ENCODE results near the gene TADA3. TPM values are rescaled to one million over a fixed set of nuclear protein-coding genes. Genes with fewer than 3 reads are reported as not detected.

The TADA3 gene
- total RNA-seq, 3 donors from 2014 or later = 39.3 to 42.0 (median 40.2) TPM

DNA sequence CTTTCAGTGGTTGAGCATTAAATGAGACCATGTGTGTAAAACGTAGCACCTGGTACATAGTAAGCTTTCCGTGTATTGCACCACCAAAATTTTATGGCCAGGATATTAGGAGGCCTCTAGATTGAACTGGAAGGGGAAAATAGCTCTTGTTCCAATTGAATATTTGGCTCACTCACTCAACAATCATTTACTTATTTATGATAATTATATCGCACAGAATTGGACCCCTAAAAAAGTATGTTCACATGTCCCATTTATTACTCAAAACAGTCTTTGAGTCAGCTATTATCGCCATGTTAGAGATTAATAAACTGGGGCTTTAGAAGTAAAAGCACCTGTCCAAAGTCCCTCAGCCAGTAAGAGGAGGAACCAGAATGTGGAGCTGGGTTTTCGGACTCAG lies 12.7 kb upstream of the TADA3 start:
- Mint-ChIP-seq H3K4me3 (no peak overlapping the region), H3K9me3 (no peaks in the 10 kb centered on the region), H3K4me1 (ENCODE audit: low read depth) (peaks cover 30% of the 10 kb centered on the region), H3K36me3 (ENCODE audit: insufficient read depth) (peaks cover 36% of the 10 kb centered on the region), H3K27me3 (ENCODE audit: low read depth) (no peaks in the 10 kb centered on the region)
- ATAC-seq (no peak), DNase-seq (no peak)

DNA sequence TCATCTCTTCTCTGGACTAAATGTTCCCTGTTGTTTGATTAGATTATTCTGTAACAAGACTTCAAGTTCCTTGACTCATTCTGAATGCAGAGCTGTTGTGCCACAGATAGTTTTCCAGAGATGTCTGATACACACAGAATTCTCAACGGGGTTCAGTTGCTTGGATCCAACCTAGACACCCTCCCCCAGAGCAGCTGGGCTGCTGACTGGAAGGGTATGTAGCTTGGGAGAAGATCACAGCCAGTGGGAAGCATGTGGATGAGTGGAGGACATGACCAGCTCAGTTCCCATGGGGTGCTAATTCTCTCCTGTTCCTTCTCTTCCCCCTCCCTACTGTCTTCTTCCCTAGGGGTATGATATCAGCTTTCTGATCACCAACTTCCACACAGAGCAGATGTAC lies 11.2 kb upstream of the TADA3 start:
- ATAC-seq (no peak), DNase-seq (no peak)
- no peaks in the 10 kb centered on the region for H3K9me3 Mint-ChIP-seq
- H3K4me3 Mint-ChIP-seq = no peak overlapping the region
- H3K4me1 Mint-ChIP-seq (ENCODE audit: low read depth) = peaks cover 18% of the 10 kb centered on the region
- H3K27me3 Mint-ChIP-seq (ENCODE audit: low read depth) = no peaks in the 10 kb centered on the region
- peaks cover 39% of the 10 kb centered on the region for H3K36me3 Mint-ChIP-seq (ENCODE audit: insufficient read depth)

DNA sequence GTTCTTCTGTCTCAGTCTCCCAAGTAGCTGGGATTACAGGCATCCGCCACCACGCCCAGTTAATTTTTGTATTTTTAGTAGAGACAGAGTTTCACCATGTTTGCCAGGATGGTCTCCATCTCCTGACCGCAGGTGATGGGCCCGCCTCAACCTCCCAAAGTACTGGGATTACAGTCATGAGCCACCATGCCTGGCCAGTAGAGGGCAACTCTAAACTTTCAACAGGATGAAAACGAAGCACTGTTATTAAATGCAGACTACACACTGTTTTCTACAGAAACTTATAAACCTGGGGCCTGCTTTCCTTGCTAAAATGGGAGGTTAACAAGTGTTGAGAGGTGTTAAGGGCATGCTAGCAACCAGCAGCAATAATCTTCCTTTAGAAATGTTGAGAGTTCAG lies 8.3 kb upstream of the TADA3 start:
- Mint-ChIP-seq H3K36me3 (ENCODE audit: insufficient read depth) (peaks cover 40% of the 10 kb centered on the region), H3K4me1 (ENCODE audit: low read depth) (peaks cover 25% of the 10 kb centered on the region)
- no peak for ATAC-seq

DNA sequence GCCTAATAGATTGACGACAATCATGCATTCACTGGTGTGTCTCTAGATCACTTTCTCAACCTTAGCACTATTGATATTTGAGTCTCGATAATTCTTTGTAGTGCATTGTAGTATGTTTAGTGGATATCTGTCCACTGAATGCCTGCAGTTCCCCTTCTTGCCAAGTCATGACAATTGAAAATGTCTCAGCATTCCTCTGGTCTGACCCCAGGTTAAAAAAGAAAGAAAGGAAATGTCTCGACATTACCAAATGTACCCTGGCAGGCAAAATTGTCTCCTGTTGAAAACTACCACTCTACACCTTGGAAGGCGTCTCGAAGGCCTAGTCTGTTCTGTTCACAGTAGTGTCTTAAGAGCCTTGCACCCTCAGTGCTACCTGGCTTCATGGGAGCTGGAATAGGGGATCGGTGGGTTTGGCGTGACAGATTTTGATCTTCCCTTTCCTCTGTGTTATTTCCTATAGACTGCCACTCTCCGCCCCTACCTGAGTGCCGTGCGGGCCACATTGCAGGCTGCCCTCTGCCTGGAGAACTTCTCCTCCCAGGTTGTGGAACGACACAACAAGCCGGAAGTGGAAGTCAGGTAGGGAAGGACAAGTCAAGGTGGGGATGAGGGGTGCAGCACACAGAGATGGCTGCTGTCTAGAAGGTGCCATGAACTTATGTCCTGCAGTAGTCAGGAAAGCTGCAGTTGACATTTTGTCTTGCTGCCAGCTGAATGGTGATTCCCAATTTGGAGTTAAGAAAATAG lies 5.1 kb upstream of the TADA3 start:
- Mint-ChIP-seq H3K36me3 (ENCODE audit: insufficient read depth) (peaks cover 34% of the 10 kb centered on the region), H3K4me3 (no peak overlapping the region), H3K4me1 (ENCODE audit: low read depth) (peaks cover 37% of the 10 kb centered on the region), H3K9me3 (no peaks in the 10 kb centered on the region), H3K27me3 (ENCODE audit: low read depth) (no peaks in the 10 kb centered on the region)
- DNase-seq (no peak), ATAC-seq (no peak)

More for the DNA sequence above, 8.3 kb upstream of the TADA3 start:
- H3K4me3 Mint-ChIP-seq = no peak overlapping the region
- no peaks in the 10 kb centered on the region for H3K9me3 Mint-ChIP-seq
- H3K27me3 Mint-ChIP-seq (ENCODE audit: low read depth) = no peaks in the 10 kb centered on the region
- DNase-seq = no peak

- no peak for DNase-seq
- H3K4me1 Mint-ChIP-seq (ENCODE audit: low read depth) = peaks cover 55% of the 10 kb centered on the region
- no peaks in the 10 kb centered on the region for H3K9me3 Mint-ChIP-seq
- peaks cover 32% of the 10 kb centered on the region for H3K36me3 Mint-ChIP-seq (ENCODE audit: insufficient read depth)
- ATAC-seq = no peak
- H3K4me3 Mint-ChIP-seq = peak overlapping the region; percentile 74
- H3K27me3 Mint-ChIP-seq (ENCODE audit: low read depth) = no peaks in the 10 kb centered on the region
Measured at GRCh38 chr3:9795207-9795606, 2.9 kb upstream of the TADA3 start.

- H3K4me3 Mint-ChIP-seq = peak overlapping the region; percentile 97
- peaks cover 33% of the 10 kb centered on the region for H3K36me3 Mint-ChIP-seq (ENCODE audit: insufficient read depth)
- DNase-seq (no peak), ATAC-seq (no peak)
- H3K27me3 Mint-ChIP-seq (ENCODE audit: low read depth) = no peaks in the 10 kb centered on the region
- H3K4me1 Mint-ChIP-seq (ENCODE audit: low read depth) = peaks cover 63% of the 10 kb centered on the region
- no peaks in the 10 kb centered on the region for H3K9me3 Mint-ChIP-seq
Measured at GRCh38 chr3:9794400-9794799, 2.1 kb upstream of the TADA3 start.

DNA sequence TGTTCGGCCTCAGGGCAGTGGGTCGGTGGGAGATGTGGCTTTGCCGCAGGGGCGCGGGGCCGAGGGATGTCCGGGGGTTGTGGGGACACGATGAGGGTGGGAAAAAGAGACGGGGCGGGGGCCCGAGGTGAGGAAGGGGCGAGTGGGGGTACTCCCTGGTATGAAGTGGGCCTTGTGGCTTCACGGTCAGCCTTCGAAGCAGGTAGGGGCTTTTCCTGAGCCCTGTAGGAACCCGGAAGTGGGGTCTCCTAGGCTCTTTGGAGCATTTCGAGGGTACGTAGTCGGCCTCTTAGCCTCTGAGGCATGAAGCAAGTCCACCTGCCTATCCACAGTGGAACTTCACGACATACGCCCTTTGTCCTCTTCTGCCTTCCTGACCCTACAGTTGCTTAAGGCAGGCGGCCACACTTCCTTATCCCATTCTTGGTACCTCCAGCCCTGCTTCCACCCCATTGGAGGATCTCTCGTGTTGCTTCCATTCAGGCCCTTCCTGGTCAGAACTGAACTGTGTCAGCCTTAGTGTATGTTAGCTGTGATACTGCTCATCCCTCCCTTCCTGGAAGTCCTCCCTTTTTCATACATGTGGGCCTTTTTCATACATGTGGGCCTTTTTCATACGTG lies 998 bp upstream of the TADA3 start:
- H3K4me3 Mint-ChIP-seq = peak overlapping the region; percentile 97
- no peaks in the 10 kb centered on the region for H3K9me3 Mint-ChIP-seq
- H3K36me3 Mint-ChIP-seq (ENCODE audit: insufficient read depth) = peaks cover 37% of the 10 kb centered on the region
- peaks cover 67% of the 10 kb centered on the region for H3K4me1 Mint-ChIP-seq (ENCODE audit: low read depth)
- ATAC-seq (peak; percentile 16 to 25), DNase-seq (no peak)
- no peaks in the 10 kb centered on the region for H3K27me3 Mint-ChIP-seq (ENCODE audit: low read depth)

- Mint-ChIP-seq H3K36me3 (ENCODE audit: insufficient read depth) (peaks cover 37% of the 10 kb centered on the region), H3K4me3 (peak overlapping the region; percentile 97), H3K4me1 (ENCODE audit: low read depth) (peaks cover 69% of the 10 kb centered on the region), H3K9me3 (no peaks in the 10 kb centered on the region), H3K27me3 (ENCODE audit: low read depth) (no peaks in the 10 kb centered on the region)
- DNase-seq (no peak), ATAC-seq (no peak)
Measured at GRCh38 chr3:9791790-9792404, 376 bp downstream of the TADA3 start.

DNA sequence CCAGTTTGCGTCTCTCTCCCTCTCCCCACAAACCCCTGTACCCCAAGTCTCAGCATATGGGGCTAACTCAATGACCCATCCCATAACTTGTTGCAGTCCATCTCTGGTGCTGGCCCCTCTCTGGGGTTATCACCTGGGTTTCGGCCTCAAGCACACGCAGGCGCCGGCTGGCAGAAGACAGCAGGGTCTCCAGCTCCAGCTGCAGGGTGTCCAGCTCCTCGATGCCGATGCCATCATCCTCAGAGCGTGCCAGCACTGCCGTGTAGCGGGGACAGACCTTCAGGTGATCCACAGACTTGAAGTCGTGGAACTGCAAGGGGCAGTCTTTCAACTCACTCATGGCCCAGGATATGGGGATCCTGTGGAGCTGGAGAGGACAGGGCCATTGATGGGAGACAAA lies 1.1 kb downstream of the TADA3 start:
- no peak for DNase-seq

GRCh38 chr3:9787714-9788113 lies 4.6 kb downstream of the TADA3 start:
- Mint-ChIP-seq H3K9me3 (no peaks in the 10 kb centered on the region), H3K27me3 (ENCODE audit: low read depth) (no peaks in the 10 kb centered on the region), H3K4me3 (peak overlapping the region; percentile 12), H3K36me3 (ENCODE audit: insufficient read depth) (peaks cover 48% of the 10 kb centered on the region), H3K4me1 (ENCODE audit: low read depth) (peaks cover 47% of the 10 kb centered on the region)
- DNase-seq = no peak
- peak; percentile 60 to 69 for ATAC-seq

More for the DNA sequence above, 1.1 kb downstream of the TADA3 start:
- peak overlapping the region; percentile 97 for H3K4me3 Mint-ChIP-seq
- ATAC-seq = no peak
- peaks cover 45% of the 10 kb centered on the region for H3K36me3 Mint-ChIP-seq (ENCODE audit: insufficient read depth)
- H3K4me1 Mint-ChIP-seq (ENCODE audit: low read depth) = peaks cover 68% of the 10 kb centered on the region
- no peaks in the 10 kb centered on the region for H3K9me3 Mint-ChIP-seq
- no peaks in the 10 kb centered on the region for H3K27me3 Mint-ChIP-seq (ENCODE audit: low read depth)

GRCh38 chr3:9786825-9787669 lies 5.2 kb downstream of the TADA3 start:
- Mint-ChIP-seq H3K4me3 (peak overlapping the region; percentile 12), H3K27me3 (ENCODE audit: low read depth) (no peaks in the 10 kb centered on the region), H3K4me1 (ENCODE audit: low read depth) (peaks cover 51% of the 10 kb centered on the region), H3K36me3 (ENCODE audit: insufficient read depth) (peaks cover 52% of the 10 kb centered on the region), H3K9me3 (no peaks in the 10 kb centered on the region)
- peak in 1 of 2 donors; percentile 1 for ATAC-seq
- no peak for DNase-seq

DNA sequence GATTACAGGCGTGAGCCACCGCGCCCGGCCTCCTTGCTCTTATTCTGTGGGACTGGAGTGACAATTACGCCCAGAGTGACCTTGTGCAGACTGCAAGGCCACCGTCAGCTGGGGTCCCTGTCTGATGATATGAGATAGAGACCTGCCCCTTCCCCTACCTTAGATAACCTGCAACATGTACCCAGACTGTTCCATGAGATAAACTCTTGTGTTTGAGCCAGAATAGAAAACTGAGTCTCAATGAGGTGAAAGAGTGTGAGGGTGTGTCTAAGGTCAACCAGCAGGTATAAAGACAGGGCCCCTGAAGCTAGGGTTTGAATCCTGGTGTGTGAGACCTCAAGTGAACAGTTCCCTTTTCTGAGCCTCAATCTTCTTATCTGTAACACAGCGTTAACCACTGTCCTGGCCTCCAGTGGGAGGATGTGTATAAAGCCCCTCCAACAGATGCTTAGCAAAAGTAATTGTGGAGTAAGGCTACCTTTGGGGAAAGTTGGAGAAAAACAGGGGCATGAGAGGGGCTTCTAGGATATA lies 6.0 kb downstream of the TADA3 start:
- DNase-seq (no peak), ATAC-seq (no peak)
- peaks cover 48% of the 10 kb centered on the region for H3K4me1 Mint-ChIP-seq (ENCODE audit: low read depth)
- peaks cover 54% of the 10 kb centered on the region for H3K36me3 Mint-ChIP-seq (ENCODE audit: insufficient read depth)
- no peak overlapping the region for H3K4me3 Mint-ChIP-seq
- H3K9me3 Mint-ChIP-seq = no peaks in the 10 kb centered on the region
- no peaks in the 10 kb centered on the region for H3K27me3 Mint-ChIP-seq (ENCODE audit: low read depth)

GRCh38 chr3:9785602-9786001 lies 6.7 kb downstream of the TADA3 start:
- H3K27me3 Mint-ChIP-seq (ENCODE audit: low read depth) = no peaks in the 10 kb centered on the region
- H3K4me1 Mint-ChIP-seq (ENCODE audit: low read depth) = peaks cover 48% of the 10 kb centered on the region
- H3K36me3 Mint-ChIP-seq (ENCODE audit: insufficient read depth) = peaks cover 56% of the 10 kb centered on the region
- no peak overlapping the region for H3K4me3 Mint-ChIP-seq
- no peak for DNase-seq
- H3K9me3 Mint-ChIP-seq = no peaks in the 10 kb centered on the region
- no peak for ATAC-seq

DNA sequence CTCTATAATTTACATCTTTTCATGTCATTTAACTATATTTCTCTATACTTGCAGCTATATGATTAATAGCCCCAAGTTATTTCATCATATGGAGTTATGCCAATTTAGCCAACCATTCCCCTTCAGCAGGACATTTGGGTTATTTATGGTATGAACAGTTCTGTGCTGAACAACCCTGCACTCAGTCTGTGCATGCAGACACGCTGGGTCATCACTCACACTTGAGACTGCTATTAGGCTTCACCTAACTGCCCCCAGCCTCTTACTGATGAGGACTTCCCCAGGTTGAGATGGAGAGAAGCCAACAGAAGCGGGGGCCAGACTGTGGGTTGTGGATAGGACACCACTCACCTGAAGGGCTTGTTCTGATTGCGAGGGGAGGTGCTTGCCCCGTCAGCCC lies 7.3 kb downstream of the TADA3 start:
- peaks cover 50% of the 10 kb centered on the region for H3K36me3 Mint-ChIP-seq (ENCODE audit: insufficient read depth)

More for the DNA sequence above, 7.3 kb downstream of the TADA3 start:
- no peak for ATAC-seq
- Mint-ChIP-seq H3K4me1 (ENCODE audit: low read depth) (peaks cover 48% of the 10 kb centered on the region), H3K4me3 (no peak overlapping the region), H3K27me3 (ENCODE audit: low read depth) (no peaks in the 10 kb centered on the region), H3K9me3 (no peaks in the 10 kb centered on the region)
- no peak for DNase-seq
